GM18907 (cell line): ENCODE data around the gene GANAB.
"Not testable (repeated sequence)": the region's sequence is repeated elsewhere in the genome, so short reads cannot be mapped to it uniquely, and the experiment has no call there.

Experiments
- ATAC-seq: cut with Tn5 transposase; IDR thresholded peaks from one replicate; pipeline ENCODE4 v1.9.1; 2021; ENCODE audit warnings: mild to moderate bottlenecking, moderate library complexity; ENCODE audit not compliant: unreplicated experiment

GANAB gene

DNA sequence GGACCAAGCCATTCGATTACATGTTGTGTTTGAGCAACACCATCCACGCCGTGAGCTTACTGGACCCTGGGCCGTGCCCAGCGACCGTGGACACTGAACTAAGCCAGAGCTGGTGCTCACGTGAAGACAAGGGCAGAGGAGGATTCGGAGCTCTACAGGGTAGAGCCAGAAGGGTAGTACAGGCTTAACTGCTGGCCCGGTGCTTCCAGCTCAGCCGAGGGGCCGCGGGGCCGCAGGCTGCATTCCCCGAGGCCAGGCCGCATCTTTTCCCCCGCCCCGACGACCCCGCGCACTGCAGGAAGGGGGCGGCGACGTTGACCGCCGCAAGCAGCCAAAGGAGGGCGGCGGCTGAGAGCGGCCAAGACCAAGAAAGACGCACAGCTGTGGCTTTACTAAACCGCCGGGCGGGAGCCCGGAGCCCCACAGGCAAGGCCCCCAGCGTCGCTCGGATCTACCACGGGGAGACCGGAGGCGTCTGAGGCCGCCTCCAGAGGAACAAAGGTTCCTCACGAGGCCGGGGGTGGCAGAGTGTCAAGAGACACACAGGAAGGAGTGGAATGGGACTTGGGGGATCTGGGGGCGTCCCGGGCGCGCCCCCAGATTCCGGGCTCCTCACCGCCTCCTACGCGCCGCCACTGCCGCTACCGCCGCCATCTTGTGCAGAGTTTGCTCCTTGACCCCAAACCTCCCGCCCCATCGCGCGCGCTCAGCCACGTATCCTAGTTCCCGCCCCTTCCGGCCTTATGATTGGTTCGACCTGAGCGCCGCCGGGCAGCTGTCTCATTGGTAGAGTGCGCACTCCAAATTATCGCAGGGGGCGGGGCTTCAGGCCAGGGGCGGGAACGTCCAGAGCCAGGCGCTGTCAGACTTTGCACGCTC lies at the start of gene GANAB:
Gene GANAB (minus strand): TSS at position 668 of the 879 bp plus-strand sequence. CDS start 14 bp downstream, at position 654.
- ATAC-seq, result peak; percentile 87

DNA sequence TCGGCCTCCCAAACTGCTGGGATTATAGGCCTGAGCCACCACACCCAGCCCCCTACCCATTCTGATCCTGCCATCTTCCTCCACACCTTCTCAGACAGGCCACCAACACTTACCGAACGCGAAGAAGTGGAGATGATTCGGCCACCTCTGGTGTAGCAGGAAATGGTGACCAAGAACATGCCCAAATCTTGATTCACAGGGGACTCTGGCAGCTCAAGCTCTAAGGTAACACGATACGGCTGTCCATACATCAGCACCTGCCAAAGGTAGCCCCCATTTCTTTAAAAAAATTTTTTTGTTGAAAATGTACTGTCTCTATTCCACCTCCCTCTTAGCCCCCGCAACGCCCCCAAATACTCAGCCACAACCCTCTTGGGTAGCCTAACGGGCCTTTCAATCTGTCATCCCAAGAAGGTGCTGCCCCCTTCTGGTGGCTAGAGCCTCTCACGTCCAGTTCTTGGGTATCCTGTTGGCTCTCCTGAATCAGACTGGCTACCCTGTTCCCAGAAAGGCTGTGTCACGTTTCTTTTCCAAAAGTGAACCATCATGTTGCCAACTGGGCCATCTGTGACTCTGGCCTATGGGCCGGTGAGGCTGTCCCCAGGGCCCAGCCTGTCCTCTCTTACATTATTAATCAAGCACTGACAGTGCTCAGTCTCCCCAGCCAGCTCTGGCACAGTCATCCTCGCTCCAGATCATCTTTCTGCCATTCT lies 48.2 kb upstream of the GANAB start:
- no peak for ATAC-seq

DNA sequence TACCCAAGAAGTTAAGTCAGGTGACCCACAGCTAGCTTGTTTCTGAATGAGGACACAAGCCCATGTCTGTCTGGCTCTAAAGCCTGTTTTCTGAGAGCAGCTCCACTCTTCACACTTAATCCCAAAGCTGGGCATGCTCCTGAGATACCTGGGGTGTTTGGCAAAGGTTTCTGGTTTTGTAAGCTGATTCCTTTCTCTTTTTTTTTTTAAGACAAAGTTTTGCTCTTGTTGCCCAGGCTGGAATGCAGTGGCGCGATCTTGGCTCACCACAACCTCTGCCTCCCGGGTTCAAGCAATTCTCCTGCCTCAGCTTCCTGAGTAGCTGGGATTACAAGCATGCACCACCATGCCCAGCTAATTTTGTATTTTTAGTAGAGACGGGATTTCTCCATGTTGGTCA lies 47.2 kb upstream of the GANAB start:
- not testable (repeated sequence) for ATAC-seq

DNA sequence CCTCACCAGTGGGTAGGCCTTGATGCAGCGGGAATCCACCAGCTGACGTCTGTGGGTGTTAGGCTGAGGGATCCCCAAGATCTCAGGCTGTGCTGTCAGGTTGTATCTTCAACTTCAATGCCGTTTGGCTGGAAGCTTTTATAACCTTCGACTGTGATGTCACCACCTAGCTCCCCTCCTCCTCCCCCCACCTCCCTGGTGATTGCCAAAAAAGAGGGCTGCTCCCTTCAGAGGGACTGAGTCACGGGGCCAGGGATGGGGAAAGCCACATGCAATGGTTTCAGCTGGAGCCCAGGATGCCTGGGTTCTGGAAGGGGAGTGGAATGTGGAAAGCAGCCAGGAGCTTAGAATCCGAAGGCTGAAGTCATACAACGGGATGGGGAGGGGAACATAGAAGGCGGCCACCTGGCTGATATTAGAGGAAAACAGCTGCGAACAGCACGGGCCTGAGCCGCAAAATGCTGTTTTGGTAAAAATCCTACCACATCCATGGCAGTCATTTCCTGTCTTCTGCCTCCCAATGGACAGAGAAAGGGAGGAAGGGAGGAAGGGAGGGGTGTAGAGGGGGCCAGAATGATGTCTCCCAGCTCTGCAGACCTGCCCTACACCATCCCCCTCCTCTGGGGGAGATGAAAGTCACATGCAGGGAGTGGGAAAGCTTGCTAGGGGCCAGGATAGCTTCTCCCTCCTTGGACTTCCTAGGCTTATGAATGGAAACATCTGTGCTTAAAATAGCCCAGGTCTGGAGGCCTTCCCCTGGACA lies 43.2 kb upstream of the GANAB start, which contains the start of gene LRRN4CL:
Gene LRRN4CL (minus strand): TSS at position 110 of the 763 bp plus-strand sequence. CDS start 1,022 bp downstream, outside the sequence.
- ATAC-seq, result no peak

DNA sequence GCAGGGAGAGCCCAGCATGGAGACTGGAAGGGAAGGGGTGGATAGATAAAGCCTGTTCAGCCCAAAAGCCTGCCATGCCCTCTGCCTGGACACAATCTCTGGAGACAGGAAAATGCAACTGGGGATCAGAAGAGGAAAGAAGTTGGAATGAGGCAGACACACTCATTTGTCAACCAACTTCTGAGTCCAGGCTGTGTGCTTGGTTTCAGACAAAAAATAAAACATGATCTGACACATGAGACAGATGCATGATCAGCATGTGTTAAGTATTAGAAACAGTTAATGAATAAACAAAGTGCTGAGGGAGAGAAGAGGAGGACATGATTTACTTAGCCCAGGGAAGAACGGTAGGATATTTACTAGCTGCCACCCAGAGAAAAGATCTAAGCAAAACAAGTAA lies 42.1 kb upstream of the GANAB start:
- ATAC-seq, result no peak

DNA sequence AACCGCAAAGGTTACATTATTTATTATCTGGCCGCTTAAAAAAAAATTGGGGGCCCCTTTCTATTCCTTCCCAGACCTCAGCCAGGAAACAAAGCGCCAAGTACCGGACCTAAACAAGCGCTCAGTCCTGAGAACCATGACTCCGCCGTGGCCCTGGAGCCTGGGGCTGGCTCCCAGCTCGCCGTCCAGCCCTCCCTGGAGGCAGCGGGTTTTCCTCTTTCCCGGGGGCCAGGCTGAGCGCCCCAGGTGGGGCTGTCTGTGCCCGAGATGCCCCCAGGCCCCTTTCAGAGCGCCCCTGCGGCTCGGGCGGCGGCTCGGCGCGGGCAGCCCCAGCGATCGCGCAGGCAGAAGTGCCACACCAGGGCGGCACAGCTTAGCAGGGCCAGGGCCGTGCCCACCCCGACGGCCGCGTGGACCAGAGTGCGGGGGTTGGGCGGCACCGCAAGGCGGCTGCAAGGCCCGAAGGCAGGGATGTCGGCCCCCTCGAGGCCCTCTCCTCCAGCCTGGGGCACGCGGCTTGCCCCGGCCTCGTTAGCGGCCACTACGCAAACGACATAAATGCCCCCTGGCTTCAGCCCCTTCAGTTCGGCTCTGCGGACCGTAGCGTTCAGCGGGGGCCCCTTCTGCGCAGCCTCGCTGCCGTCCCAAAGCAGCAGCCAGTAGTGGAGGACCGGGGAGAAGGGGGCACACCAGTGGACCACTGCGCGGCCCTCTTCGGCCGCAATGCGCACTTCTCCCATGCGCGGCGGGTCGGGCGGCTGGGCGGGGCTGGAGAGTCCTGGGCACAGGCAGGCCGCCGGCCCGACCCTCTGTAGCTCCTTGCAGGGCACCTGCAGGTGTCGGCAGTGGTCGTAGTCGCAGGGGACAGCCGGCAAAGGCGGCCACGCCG lies 41.3 kb upstream of the GANAB start:
- no peak for ATAC-seq

DNA sequence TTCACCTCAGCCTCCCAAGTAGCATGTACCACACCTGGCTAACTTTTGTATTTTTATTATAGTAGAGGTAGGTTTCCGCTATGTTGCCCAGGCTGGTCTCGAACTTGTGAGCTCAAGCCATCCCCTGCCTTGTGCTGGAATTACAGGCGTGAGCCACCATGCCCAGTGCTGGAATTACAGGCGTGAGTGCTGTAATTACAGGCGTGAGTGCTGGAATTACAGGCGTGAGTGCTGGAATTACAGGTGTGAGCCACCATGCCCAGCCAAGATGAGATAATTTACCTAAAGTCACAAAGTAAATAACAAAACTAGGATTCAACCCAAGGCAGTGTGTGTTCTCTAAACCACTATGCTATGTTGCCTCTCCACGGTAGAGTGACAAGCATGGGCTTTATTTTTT lies 36.1 kb upstream of the GANAB start:
- no peak for ATAC-seq

DNA sequence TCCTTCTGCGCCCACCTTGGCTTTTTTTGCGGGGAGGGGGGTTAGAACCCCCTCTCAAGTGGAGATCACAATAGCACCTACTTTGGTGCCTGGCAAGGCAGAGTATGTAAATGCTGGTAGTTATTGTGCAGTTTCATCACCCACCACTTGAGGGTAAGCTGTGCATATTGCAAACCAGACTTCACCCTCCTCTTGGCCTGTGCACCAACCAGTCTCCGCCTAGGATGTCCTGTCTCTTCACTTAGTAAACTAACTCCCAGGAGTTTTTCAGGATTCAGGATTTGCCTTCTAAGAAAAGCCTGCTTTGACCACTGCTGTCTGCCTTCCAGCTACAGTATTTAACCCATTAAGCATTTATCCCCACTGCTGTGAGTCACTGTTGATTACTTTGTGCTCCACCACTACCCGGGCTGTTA lies 34.4 kb upstream of the GANAB start:
- ATAC-seq, result peak; percentile 71

DNA sequence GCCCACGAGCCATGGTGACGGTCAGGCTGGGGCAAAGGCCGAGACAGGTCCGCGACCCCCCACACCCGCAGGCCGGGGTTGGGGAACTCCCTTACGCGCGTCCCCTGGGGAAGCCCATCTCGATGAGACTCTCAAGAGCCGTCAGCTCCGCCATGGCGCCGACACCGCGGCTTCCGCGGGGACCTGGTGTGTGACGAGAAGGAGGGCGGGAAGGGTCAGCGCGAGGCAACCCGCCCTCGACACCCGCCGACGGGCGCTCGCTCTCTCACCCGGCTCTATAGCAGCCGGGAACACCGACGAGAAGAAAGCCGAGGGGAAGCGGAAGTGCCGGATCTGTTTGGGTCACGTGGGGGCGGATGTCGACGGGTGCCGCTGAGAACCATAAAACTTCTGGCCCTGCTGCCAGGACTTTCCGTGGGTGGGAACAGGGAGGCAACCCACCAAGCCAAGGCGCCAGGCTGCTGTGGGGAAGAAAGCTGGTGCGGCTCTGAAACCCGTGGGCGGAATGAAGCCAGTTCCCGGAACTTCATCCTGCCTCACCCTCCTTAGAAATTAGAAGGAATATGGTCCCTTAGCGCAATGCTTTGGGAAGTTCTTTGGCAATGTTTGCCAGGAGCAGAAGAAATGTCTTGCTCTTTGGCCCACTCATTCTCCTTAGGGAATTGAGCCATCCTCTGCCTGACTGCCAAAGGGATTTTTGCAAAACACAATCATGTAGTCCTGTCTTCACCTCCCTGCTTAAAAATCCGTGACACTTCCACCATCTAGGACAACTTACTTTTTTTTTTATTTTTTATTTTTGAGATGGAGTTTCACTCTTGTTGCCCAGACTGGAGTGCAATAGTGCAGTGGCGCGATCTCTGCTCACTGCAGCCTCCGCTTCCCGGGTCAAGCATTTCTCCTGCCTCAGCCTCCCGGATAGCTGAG lies 32.6 kb upstream of the GANAB start, which contains the start of gene UBXN1:
Gene UBXN1 (minus strand): TSS at position 304 of the 927 bp plus-strand sequence. CDS start 150 bp downstream, at position 154.
- ATAC-seq, result peak; percentile 63

DNA sequence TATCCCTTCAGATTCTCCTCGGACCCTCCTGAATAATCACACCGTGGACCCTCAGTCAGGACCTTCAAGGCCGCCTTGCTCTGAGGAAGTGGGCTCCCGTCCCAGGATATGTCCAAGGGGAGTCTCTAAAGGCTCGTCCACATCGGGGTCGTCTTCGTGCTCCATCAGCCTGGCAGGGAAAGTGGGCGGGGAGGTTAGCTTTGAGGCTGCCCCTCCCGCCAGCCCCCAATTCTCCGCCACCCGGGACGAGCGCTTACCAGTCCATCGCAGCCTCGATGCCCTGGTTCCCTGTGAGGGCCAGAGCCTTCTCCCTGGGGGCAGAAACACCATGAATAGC lies 32.0 kb upstream of the GANAB start:
- ATAC-seq, result no peak

DNA sequence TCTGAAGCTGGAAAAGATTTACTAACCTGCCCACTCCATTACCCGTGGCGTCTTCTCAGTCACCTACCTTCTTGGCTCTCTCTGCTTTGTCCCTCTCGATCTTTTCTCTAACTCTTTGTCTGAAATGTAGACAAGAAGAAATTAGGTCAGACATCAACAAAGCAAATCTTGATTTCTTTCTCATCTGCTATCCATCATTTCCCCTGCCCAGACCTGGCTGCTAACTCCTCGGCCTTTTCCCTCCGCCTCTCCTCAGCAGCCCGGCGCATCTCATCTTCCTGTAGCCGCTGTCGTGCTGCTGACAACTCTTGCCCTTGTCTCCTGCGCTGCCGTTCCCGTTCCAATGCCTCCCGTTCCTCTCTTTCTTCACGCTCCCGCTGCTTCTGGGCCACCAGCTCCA lies 31.3 kb upstream of the GANAB start:
- ATAC-seq, result no peak

DNA sequence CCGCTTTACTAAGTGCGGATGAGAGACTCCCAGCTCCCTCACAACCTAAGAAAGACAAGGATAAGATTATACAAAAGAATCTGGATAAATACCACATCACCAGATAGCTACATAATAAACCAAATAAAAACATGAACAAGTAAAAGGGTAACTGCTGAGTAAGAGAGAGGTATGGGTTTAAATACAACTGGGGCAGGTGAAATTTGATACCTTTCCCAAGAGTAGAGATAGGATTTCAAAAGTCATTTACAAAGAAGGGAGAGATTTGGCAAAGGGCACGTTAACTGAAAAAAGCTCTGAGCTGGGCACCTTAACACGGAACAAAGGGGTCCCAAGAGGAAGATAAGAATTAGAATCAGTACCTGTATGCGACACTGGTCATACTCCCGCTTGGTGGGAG lies 30.7 kb upstream of the GANAB start:
- ATAC-seq, result no peak

DNA sequence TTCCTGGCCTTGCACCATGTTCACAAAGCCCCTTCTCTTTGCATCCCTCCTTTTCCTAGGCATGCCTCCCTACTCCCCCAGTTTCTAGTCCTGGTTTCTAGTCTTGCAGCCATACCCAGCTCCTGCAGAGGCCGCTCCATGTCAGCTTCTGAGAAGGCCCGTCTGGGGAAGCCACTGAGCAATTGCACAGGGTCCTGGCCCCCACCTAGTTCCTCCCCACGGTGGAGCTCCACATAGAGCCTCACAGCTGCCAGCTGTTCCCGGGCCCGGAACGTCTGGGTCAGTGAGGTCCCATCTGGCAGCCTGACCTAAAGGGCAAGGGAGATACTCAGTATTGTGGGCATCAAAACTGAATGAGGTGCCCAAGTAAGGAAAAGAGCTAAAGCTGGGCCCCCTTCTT lies 30.3 kb upstream of the GANAB start:
- no peak for ATAC-seq

DNA sequence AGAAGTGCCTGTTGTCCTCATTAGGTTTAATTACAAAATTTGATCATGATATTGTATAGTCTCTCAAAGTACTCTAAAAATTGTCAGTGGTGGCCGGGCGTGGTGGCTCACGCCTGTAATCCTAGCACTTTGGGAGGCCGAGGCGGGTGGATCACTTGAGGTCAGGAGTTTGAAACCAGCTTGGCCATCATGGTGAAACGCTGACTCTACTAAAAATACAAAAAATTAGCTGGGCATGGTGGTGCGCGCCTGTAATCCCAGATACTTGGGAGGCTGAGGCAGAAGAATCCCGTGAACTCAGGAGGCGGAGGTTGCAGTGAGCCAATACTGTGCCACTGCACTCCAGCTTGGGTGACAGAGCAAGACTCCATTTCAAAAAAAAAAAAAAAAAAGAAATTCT lies 29.0 kb upstream of the GANAB start:
- ATAC-seq, result not testable (repeated sequence)

DNA sequence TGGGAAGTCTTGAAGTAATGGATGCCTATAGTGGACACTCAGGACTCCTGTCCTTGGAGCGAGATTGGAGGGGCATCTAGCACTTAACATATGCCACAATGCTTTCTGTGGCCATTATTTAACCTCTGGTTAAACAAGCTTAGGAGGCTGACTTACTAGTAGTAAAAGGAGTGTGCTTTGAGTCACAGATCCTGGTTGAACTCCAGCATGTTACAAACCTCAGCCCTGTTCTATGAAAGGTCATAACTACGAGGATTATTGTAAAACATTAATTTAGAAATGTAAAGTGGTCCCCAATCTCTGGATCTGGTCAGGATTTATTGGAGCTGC lies 26.7 kb upstream of the GANAB start:
- no peak for ATAC-seq

DNA sequence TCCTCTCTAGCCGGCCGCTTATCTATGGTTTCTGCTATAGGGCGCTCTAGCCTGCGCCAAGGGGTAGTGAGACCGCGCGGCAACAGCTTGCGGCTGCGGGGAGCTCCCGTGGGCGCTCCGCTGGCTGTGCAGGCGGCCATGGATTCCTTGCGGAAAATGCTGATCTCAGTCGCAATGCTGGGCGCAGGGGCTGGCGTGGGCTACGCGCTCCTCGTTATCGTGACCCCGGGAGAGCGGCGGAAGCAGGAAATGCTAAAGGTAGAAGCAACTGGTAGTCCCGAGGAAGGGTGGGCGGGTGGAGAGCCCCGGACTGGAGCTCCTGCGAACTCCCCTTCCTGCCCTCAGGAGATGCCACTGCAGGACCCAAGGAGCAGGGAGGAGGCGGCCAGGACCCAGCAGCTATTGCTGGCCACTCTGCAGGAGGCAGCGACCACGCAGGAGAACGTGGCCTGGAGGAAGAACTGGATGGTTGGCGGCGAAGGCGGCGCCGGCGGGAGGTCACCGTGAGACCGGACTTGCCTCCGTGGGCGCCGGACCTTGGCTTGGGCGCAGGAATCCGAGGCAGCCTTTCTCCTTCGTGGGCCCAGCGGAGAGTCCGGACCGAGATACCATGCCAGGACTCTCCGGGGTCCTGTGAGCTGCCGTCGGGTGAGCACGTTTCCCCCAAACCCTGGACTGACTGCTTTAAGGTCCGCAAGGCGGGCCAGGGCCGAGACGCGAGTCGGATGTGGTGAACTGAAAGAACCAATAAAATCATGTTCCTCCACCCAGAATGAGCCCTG lies 25.4 kb upstream of the GANAB start, which contains the start of the genes LBHD1 and UQCC3:
Gene LBHD1 (minus strand): TSS at position 660 of the 782 bp plus-strand sequence. CDS start 2,236 bp downstream, outside the sequence.
Gene UQCC3 (plus strand): TSS at position 66 of the 782 bp plus-strand sequence. CDS start 73 bp downstream, at position 139.
- peak; percentile 53 for ATAC-seq

DNA sequence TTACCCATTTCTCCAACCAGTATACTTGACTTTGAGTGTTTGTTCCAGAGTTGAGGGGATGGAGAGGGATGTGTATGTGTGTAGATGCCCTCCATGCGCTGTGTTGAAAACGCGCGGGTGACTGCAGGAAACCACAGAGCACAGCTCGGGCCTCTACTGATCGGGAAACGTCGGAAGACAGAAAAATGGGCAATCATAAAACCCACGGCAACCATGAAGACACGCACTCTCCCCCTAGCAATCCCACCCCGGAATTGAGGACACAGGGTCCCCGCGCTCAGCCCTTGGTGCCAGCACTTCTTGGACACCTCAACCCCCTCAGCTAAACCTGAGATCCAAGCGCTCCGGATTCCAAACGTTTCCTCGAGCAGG lies 24.8 kb upstream of the GANAB start:
- ATAC-seq, result no peak

DNA sequence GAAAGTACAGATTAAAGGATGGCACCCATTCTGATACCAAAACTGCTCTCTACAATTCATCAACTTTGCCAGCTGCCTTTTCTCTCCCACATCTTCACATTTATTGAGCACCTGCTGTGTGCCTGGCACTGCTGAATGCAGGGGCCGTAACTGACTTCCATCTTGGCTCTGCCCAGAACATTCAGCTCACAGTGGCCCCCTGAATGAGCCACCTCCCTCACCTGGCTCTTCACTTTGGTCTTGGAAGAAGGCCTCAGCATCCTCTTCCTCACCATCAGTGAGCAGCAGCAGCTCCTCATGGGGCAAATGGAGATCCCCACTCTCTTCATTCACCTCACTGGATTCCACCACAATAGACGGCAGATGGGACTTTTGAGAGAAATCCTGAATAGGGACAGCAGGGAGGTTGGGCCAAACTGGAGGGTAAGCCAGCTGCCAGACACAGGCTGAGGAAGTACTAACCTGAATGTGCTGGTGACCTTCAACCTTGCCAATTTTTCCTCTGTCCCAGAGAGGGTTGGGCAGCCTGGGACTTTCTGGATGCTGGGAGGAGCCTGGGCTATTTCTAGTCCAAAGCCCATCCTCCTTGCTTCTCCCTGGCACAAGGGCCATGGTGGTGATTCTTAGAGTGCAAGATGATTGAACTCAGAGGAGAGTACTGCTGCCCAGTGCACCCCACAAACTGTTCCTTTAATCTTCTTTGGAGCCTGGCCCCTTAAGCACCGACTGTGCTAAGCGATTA lies 23.2 kb upstream of the GANAB start:
- no peak for ATAC-seq
